G401 (cell line): ENCODE data around the gene PLXNA3. TPM values are rescaled to one million over a fixed set of nuclear protein-coding genes. Genes with fewer than 3 reads are reported as not detected.

Source experiments
- DNase-seq: peaks from one replicate; pipeline ENCODE4 v3.0.0-alpha.2; 2015; ENCODE audit warnings: low spot score
- in situ Hi-C: cut with HindIII; loops from 2 replicates; pipeline ENCODE4 v1.10.0; 2016; ENCODE audit warnings: low sequenced_read_pairs, mixed read lengths
- total RNA-seq: library from RNA; depleted of rRNA; stranded (reverse); fragments of >200 nt; shearing (Covaris generic); gene quantifications from 2 replicates; pipeline ENCODE4 v1.2.3, GENCODE V29; 2014; rRNA removed

PLXNA3 gene
- total RNA-seq, 1 experiment from 2014 or later: 3.6 TPM

GRCh38 chrX:154515966-154516655 is 58.0 kb downstream of the PLXNA3 start, which contains the start of gene FAM3A:
Gene FAM3A, minus strand, starts transcription at chrX:154516232. Its CDS starts 460 bp downstream, at chrX:154515772.
- peak; percentile 91 for DNase-seq
- in situ Hi-C loops: no loop called here

- in situ Hi-C loops: no loop called here
- DNase-seq: peak; percentile 29
Measured at GRCh38 chrX:154516656-154517100, 58.6 kb downstream of the PLXNA3 start.

GRCh38 chrX:154517101-154517781 is 59.2 kb downstream of the PLXNA3 start:
- DNase-seq: no peak
- in situ Hi-C loops: no loop called here

- in situ Hi-C loops: no loop called here
Measured at GRCh38 chrX:154519389-154519788, 61.3 kb downstream of the PLXNA3 start.

GRCh38 chrX:154525606-154526490 is 67.8 kb downstream of the PLXNA3 start:
- DNase-seq: no peak
- in situ Hi-C loops: no loop called here

More at GRCh38 chrX:154519389-154519788, 61.3 kb downstream of the PLXNA3 start:
- no peak for DNase-seq

GRCh38 chrX:154526901-154527675 is 69.0 kb downstream of the PLXNA3 start:
- peak; percentile 82 for DNase-seq
- in situ Hi-C loops: no loop called here

Other genes starting within 250 kb of the PLXNA3 start
- not detected in 2 replicates for gene OPN1MW2, start 238.5 kb upstream of the PLXNA3 start, total RNA-seq
- not detected in 2 replicates for gene OPN1MW3, start 200.7 kb upstream of the PLXNA3 start, total RNA-seq
- not detected in 2 replicates for gene TEX28, start 163.2 kb upstream of the PLXNA3 start, total RNA-seq
- gene TKTL1, start 162.5 kb upstream of the PLXNA3 start, total RNA-seq: not detected in 2 replicates
- gene FLNA, start 83.6 kb upstream of the PLXNA3 start, total RNA-seq: 811 and 832 TPM in 2 replicates
- gene EMD, start 79.0 kb upstream of the PLXNA3 start, total RNA-seq: 49.8 and 72.5 TPM in 2 replicates
- 2,883 and 3,419 TPM in 2 replicates for gene RPL10, start 59.9 kb upstream of the PLXNA3 start, total RNA-seq
- 20.5 and 41.3 TPM in 2 replicates for gene DNASE1L1, start 49.0 kb upstream of the PLXNA3 start, total RNA-seq
- gene TAFAZZIN, start 46.7 kb upstream of the PLXNA3 start, total RNA-seq: 16.9 and 39.4 TPM in 2 replicates
- gene ATP6AP1, start 29.6 kb upstream of the PLXNA3 start, total RNA-seq: 48.9 and 60.6 TPM in 2 replicates
- gene GDI1, start 21.1 kb upstream of the PLXNA3 start, total RNA-seq: 51.4 and 57.6 TPM in 2 replicates
- 56.1 and 63.4 TPM in 2 replicates for gene FAM50A, start 14.1 kb upstream of the PLXNA3 start, total RNA-seq
- gene LAGE3, start 21.0 kb downstream of the PLXNA3 start, total RNA-seq: 72.0 and 79.9 TPM in 2 replicates
- gene UBL4A, start 28.3 kb downstream of the PLXNA3 start, total RNA-seq: 48.2 and 58.1 TPM in 2 replicates
- gene SLC10A3, start 32.3 kb downstream of the PLXNA3 start, total RNA-seq: 12.6 and 24.0 TPM in 2 replicates
- 47.5 and 47.8 TPM in 2 replicates for gene FAM3A, start 58.0 kb downstream of the PLXNA3 start, total RNA-seq
- gene G6PD, start 88.6 kb downstream of the PLXNA3 start, total RNA-seq: 32.0 and 32.9 TPM in 2 replicates
- gene IKBKG, start 89.3 kb downstream of the PLXNA3 start, total RNA-seq: 12.0 and 13.2 TPM in 2 replicates
- not detected in 2 replicates for gene CTAG1A, start 126.9 kb downstream of the PLXNA3 start, total RNA-seq
- not detected in 2 replicates for gene CTAG1B, start 161.0 kb downstream of the PLXNA3 start, total RNA-seq
- gene CTAG2, start 195.3 kb downstream of the PLXNA3 start, total RNA-seq: not detected in 2 replicates